Kidney epithelial cell (primary cell): ENCODE results near the gene FKBP8. TPM values are rescaled to one million over a fixed set of nuclear protein-coding genes. Genes with fewer than 3 reads are reported as not detected.

Experiments
- DNase-seq: peaks from one replicate; pipeline ENCODE4 v3.0.0-alpha.2; 2010; ENCODE audit warnings: low read depth
- H3K27me3 ChIP-seq: 2 replicates; pipeline ENCODE4 v1.6.0; 2011; ENCODE audit warnings: low read length; ENCODE audit not compliant: control insufficient read depth, insufficient read depth
- H3K36me3 ChIP-seq: 2 replicates; pipeline ENCODE4 v1.5.1; 2011; ENCODE audit warnings: low read length; ENCODE audit not compliant: control insufficient read depth, insufficient read depth
- H3K4me3 ChIP-seq: 2 replicates; pipeline ENCODE4 v1.5.1; 2011; ENCODE audit warnings: low read depth, mild to moderate bottlenecking, control low read depth, low read length
- CTCF ChIP-seq: IDR thresholded peaks from 2 replicates; pipeline ENCODE4 v1.5.1; 2011; ENCODE audit warnings: mild to moderate bottlenecking, moderate library complexity, low read length, control low read depth, inconsistent platforms; ENCODE audit not compliant: insufficient read depth, poor library complexity, severe bottlenecking
- total RNA-seq: library from RNA; depleted of rRNA; stranded (reverse); fragments of >200 nt; gene quantifications from 2 replicates; pipeline ENCODE4 v1.2.3, GENCODE V29; 2015

FKBP8 gene
- total RNA-seq, 1 donor from 2014 or later = 253 TPM

- Histone ChIP-seq H3K27me3 (no peaks in the 10 kb centered on the region), H3K4me3 (peak overlapping the region; percentile 100), H3K36me3 (no peaks in the 10 kb centered on the region)
- TF ChIP-seq CTCF = peak; percentile 74
- peak; percentile 76 for DNase-seq
Measured at GRCh38 chr19:18519962-18520847, 23.2 kb downstream of the FKBP8 start.

- TF ChIP-seq CTCF = no peak
- Histone ChIP-seq H3K27me3 (no peaks in the 10 kb centered on the region), H3K36me3 (no peaks in the 10 kb centered on the region), H3K4me3 (no peak overlapping the region)
- DNase-seq = no peak
Measured at GRCh38 chr19:18518639-18519038, 24.7 kb downstream of the FKBP8 start.

GRCh38 chr19:18517606-18518005 lies 25.8 kb downstream of the FKBP8 start:
- TF ChIP-seq CTCF = no peak

GRCh38 chr19:18515959-18516358 lies 27.4 kb downstream of the FKBP8 start:
- Histone ChIP-seq H3K4me3 (no peak overlapping the region), H3K36me3 (no peaks in the 10 kb centered on the region), H3K27me3 (no peaks in the 10 kb centered on the region)
- no peak for DNase-seq
- no peak for TF ChIP-seq CTCF

More at GRCh38 chr19:18517606-18518005, 25.8 kb downstream of the FKBP8 start:
- Histone ChIP-seq H3K27me3 (no peaks in the 10 kb centered on the region), H3K36me3 (no peaks in the 10 kb centered on the region), H3K4me3 (no peak overlapping the region)
- DNase-seq = no peak

- H3K27me3 ChIP-seq = no peaks in the 10 kb centered on the region
- peak; percentile 37 for DNase-seq
- no peaks in the 10 kb centered on the region for H3K36me3 ChIP-seq
- no peak overlapping the region for H3K4me3 ChIP-seq
- TF ChIP-seq CTCF = no peak
Measured at GRCh38 chr19:18514800-18515682, 28.3 kb downstream of the FKBP8 start.
